Fibroblast of mammary gland (primary cell): ENCODE results near the gene SLC36A4.

Experiments
- DNase-seq: peaks from one replicate; pipeline ENCODE4 v3.0.0-alpha.2; 2010; ENCODE audit warnings: low read depth
- H3K4me3 ChIP-seq: 2 replicates; pipeline ENCODE4 v1.5.1; 2011; ENCODE audit warnings: low read depth, mild to moderate bottlenecking, low read length, moderate library complexity; ENCODE audit not compliant: control insufficient read depth
- TF ChIP-seq, protein P1 (sequence below): conservative IDR thresholded peaks from 2 replicates; pipeline ENCODE4 v1.5.1; 2011; ENCODE audit warnings: low read depth, low read length, inconsistent platforms; ENCODE audit not compliant: control insufficient read depth, insufficient read depth

SLC36A4 gene

GRCh38 chr11:93133488-93134109, 64.2 kb downstream of the SLC36A4 start:
- TF ChIP-seq, protein P1, sequence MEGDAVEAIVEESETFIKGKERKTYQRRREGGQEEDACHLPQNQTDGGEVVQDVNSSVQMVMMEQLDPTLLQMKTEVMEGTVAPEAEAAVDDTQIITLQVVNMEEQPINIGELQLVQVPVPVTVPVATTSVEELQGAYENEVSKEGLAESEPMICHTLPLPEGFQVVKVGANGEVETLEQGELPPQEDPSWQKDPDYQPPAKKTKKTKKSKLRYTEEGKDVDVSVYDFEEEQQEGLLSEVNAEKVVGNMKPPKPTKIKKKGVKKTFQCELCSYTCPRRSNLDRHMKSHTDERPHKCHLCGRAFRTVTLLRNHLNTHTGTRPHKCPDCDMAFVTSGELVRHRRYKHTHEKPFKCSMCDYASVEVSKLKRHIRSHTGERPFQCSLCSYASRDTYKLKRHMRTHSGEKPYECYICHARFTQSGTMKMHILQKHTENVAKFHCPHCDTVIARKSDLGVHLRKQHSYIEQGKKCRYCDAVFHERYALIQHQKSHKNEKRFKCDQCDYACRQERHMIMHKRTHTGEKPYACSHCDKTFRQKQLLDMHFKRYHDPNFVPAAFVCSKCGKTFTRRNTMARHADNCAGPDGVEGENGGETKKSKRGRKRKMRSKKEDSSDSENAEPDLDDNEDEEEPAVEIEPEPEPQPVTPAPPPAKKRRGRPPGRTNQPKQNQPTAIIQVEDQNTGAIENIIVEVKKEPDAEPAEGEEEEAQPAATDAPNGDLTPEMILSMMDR, result no peak
- peak; percentile 45 for DNase-seq
- no peak overlapping the region for H3K4me3 ChIP-seq

- TF ChIP-seq, protein P1, result no peak
- DNase-seq, result no peak
- no peak overlapping the region for H3K4me3 ChIP-seq
These were observed 65.0 kb downstream of the SLC36A4 start for GRCh38 chr11:93132836-93133235.

DNA sequence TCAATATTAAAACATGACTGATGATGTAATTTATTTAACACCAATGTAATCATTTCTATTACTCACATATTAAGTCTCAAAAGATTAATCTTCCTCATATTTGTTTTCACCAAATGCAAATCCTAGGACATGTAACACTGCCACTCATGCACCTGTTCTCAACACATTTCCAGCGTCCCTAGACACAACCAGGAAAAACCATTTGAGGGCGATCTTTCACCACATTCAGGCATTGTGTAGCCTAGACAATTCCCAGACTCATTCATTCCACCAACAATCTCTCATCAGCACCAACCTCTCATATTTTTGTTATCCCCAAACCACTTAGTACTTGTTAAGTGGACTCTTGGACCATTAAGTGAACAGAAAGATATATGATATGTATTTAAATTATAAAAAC, 66.1 kb downstream of the SLC36A4 start:
- H3K4me3 ChIP-seq, result no peak overlapping the region

DNA sequence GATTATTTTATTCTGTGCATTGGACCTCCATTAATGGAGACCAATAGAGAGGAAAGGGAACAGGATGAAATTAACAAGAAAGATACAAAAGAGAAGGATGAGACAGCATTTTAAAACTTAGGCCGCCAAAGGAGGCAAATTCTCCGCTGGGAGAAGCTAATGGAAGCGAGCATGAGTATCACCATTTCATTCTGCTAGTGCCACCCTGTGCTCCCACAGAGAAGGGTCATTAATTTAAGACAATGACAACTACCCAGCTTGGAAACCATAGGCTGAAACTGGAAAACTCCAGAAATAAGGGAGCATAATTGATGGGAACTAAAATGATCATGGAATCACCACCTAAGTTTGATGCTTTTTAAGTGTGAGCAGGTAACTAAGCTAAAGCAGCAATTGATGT, 69.2 kb downstream of the SLC36A4 start:
- DNase-seq, result no peak
- TF ChIP-seq, protein P1, result no peak
- no peak overlapping the region for H3K4me3 ChIP-seq

More for the DNA sequence above, 66.1 kb downstream of the SLC36A4 start:
- TF ChIP-seq, protein P1, result peak; percentile 4
- DNase-seq, result no peak

GRCh38 chr11:93123351-93123898, 74.4 kb downstream of the SLC36A4 start:
- no peak overlapping the region for H3K4me3 ChIP-seq
- DNase-seq, result peak; percentile 17
- TF ChIP-seq, protein P1, result no peak

- no peak for DNase-seq
- TF ChIP-seq, protein P1, result no peak
These were observed 75.1 kb downstream of the SLC36A4 start for GRCh38 chr11:93122535-93123235.

More at GRCh38 chr11:93122535-93123235, 75.1 kb downstream of the SLC36A4 start:
- no peak overlapping the region for H3K4me3 ChIP-seq
